Activated CD4-positive, alpha-beta T cell treated with anti-CD3 and anti-CD28 coated beads, Interleukin-2, Interleukin-4, amounts not matched to agents 100 ng/mL and 50 ng/mL, durations not matched to agents 16 hours and 8 hours (primary cell): ENCODE measurements around the gene LGALS9.

Experiments used
- DNase-seq: peaks from one replicate; pipeline ENCODE4 v3.0.0-alpha.2; 2020; ENCODE audit warnings: low spot score

LGALS9 gene

DNA sequence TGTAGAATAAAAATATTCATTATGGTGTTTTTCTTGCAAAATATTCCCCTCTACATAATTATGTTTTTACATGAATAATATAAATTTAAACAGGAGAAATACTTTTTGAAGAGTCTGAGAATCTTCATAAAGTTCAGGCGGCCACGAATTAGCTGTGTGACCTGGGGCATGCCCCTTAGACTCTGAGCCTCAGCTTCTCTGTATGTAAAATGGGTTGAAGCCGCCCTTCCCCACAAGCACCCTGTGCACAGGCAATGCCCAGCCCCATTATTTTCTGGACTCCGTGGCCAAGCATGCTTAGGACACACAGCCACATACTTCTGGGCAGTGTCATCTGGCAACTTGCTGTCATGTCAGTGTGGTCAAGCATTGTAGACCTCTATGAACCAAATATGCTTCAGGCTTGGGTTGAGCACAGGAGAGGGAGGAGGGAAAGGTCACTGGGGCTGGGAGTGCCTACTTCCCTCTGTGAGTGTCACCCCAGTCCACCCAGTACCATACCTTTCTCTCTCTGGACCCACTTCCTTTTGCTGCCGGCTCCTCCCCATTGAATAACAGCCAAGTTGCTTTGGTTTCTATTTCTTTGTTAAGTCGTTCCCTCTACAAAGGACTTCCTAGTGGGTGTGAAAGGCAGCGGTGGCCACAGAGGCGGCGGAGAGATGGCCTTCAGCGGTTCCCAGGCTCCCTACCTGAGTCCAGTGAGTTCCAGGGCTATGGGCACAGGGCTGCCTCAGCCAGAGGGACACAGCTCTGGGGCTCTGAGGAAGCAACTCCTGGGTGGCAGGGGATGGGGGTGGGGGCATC is at the start of gene LGALS9:
TSS of gene LGALS9 (plus strand) at position 582 of the 804 bp plus-strand sequence. CDS start at position 660, 78 bp downstream.
- peak; percentile 15 for DNase-seq

DNA sequence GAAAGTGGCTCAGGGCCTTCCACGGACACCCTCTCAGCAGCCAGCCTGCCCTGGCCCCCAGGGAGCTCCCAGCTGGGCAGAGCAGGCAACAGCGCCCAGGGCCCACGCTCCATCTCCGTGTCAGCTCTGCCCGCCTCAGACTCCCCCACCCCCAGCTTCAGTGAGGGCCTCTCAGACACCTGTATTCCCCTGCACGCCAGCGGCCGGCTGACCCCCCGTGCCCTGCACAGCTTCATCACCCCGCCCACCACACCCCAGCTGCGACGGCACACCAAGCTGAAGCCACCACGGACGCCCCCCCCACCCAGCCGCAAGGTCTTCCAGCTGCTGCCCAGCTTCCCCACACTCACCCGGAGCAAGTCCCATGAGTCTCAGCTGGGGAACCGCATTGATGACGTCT is 48.3 kb upstream of the LGALS9 start:
- DNase-seq: no peak

DNA sequence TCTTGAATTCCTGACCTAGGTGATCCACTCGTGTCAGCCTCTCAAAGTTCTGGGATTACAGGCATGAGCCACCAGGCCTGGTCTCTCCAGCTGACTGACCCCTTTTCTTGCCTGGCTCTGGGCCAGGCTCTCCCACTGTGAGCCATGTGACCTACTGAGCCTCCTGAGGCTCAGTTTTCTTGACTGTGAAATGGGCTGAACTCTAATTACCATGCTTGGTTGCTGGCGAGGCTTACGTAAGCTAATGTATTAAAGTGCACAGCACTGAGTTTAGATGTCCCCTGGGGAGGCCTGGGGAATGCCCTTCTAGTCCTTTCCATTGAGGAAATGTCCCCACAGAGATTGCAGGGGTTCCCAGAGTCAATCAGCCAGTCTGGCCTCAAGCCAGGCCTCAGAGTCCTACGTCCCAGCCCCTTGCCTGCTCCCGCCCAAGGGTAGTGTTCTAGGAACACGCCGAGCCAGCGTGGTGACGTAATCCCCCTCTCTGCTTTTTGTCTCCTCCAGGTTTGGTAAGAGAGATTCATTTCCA is 45.8 kb upstream of the LGALS9 start:
- no peak for DNase-seq

DNA sequence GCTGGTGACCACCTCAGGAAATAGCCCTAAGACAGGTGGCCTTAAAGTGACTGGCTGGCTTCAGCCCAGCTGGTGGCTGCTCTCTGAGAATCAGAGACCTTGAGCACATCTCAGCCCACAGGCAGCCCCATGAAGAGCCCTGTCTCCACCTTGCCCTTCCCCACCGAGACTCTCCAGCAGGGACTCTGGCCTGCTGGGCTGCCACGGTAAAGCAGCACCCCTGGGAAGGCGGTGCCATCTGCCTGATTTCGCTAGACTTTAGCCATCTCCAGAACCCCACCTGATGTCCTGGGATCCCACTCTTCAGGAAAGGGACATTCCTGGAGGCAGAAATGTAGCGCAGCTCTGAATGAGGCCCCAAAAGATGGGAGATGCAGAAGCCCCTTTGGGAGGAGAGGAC is 45.2 kb upstream of the LGALS9 start:
- no peak for DNase-seq

DNA sequence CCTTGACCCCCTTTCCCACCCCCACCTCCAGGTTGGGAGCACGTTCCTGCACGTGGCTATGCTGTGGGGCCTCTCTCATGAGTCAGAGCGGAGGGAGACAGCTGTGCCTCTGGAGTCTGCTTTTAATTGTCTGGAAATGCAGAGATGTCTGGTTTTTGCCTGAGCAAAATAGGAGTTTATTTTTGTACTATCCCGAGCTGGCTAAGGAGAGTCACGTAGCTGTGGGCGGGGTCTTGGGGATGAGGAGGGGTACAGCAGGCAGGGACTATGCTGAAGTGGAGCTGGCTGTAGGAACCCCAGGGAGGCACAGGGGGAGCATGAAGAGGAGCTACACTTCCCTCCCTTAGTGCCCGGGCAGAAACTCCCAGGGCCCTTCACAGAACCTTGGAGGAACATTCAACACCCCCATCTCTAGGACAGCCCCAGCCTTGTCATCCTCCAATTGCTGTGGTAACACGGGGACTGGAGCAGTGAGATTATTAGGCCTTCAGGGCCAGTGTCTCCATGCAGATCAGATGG is 44.7 kb upstream of the LGALS9 start:
- no peak for DNase-seq

DNA sequence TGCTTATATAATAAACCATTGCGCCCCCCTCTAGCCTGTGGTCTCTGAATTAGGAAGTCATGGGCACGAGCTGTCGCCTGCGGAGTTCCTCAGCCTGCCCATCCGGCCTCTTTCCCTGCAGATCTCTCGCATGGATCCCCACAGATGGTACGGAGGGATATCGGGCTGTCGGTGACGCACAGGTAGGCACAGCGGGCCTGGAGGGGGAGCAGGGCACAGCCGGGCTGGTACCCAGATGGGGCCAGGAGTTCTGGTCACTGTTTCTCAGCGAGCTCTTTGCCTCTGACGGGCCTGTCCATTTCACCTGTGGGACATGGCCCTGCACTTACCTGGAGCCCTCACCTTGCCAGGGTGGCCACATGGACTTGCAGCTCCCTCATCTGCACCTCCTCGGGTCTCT is 42.6 kb upstream of the LGALS9 start:
- DNase-seq: no peak

DNA sequence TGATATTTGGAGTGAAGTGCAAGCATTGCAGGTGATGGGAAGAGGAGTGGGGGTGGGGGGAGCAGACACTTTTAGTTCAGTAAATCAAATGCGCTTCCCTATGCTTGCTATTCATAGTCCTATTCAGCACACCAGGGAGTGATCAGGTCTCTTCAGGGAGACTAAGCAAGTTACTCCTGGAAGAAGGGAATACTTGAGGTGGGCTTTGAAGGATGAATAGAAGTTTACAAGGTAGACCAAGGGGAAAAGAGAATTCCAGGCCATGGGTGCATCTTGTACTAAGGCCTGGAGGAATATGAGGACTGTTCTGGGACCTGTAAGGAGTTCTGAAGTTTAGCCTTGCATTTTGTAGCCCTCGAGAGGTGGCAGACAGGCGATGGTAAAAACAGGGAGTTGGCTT is 40.1 kb upstream of the LGALS9 start:
- DNase-seq: no peak

DNA sequence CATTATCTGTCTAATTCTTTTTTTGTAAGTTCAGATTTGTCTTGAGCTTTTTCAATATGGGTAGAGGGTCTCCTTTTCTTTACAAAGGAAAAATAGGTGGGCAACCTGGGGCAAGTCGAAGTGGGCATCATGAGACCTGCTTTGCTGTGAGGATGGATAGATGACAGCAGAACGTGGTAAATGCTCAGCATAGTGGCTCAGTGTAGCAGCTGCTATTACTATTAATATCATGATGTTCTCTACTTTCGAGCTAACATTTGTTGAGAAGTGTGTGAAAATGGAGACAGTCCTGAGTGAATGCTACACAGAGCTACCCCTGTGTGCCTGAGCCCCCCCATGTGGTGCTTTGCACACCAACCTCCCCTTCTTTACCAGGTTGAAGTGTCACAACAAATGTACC is 39.0 kb upstream of the LGALS9 start:
- no peak for DNase-seq

DNA sequence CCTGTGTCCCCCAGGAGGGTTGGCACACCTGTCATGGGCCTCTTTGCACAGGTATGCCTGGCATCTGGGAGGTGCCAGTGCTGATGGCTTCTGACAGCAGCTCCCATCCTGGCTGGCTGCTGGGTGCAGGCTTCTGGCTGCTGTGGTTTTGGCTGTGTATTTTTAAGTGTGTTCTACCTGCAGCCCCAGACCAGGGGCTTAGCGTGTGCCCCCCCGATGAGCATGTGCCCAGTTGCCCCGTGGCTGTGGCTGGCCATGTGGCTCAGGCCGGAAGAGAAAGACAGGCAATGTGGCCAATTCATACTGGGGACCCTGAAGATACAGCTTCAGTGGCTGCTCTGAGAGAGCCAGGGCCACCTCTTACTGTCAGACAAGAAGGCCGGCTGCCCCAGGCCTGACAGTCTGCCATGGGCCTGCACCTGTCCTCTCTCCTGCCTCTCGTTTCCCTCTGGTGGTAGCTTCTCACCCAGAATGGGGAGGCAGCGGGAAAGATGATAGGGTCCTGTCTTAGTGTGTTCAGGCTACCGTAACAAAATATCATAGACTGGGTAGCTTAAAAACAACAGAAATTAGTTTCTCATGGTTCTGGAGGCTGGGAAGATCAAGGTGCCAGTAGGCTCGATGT is 37.6 kb upstream of the LGALS9 start:
- DNase-seq: no peak

DNA sequence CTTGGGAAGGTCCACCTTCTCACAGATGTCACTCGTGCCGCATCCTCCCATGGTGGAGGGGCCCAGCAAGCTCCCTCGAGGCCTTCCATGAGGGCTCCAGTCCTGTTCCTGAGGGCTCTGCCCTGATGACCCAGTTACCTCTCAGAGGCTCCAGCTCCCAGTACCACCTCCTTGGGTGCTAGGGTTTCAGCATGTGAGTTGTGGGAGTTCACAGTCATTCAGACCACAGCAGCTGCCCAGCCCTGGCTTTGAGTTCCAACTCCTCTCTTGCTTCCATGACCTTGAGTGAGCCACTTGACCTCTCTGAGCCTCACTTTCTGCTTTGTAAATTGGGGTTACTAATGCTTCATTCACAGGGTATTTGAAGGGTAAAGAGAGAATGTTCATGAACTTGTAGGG is 37.1 kb upstream of the LGALS9 start:
- no peak for DNase-seq

DNA sequence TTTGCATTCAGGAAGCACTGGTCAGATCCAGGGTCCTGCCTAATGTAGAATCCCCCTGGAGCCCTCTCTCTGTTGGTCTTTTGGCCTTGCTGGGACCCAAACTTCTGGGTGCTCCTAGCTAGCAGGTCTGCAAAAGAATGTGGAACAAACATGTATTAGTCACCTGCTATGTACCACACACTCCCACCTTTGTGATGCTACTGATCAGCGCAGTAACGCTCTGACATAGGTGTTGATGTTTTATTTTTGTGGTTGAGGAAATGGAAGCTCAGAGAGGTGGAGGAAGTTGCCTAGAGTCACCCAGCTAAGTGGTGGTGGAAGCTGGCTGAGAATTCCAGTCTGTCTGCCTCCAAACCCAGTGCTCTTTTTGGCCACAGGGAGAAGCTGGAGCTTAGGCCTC is 35.8 kb upstream of the LGALS9 start:
- no peak for DNase-seq

DNA sequence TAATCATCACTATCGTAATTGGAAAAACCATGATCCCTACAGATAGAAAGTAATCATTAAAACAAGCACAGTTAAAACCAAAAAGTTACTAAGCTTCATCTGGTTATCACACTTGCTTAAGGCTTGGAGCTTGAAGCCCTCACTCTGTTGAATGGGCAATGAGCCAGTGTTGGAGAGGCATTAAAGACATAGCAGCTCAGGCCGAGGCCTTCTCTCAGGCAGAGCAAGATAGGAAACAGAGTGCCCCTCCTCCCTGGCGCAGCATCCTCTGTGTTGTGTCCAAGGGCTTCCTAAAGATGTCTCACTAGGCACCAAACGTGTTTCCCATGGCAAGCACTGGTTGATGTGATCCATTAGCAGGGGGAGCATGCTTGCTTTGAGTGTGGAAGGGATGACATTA is 34.9 kb upstream of the LGALS9 start:
- DNase-seq: no peak

DNA sequence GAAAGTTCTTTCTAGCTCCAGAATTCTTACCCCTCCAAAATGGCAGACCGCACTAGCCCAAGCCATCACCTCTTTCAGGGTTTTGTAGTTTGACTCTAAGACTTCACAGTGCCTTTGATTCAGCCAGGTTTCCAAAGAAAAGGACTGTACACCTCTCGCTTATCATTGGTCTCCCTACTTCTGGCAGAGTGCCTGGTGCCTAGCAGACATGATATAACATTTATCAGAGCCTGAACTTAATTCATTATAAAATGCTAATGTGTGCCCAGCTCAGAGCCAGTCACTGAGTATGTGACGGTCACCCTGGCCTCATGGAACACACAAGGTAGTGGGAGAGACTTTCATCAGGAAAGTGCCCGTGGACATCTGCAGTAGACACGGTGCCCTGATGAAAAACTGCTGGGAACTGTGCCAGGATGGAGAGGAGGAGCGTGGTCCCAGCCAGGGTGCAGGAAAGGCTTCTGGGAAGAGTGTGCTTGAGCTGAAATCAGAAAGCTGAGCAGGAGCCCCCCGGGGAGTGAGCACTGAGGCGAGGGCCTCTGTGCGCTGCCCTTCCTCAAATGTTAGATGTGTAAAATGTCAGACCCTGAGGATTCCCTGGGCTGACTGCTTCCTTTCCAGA is 34.3 kb upstream of the LGALS9 start:
- no peak for DNase-seq

DNA sequence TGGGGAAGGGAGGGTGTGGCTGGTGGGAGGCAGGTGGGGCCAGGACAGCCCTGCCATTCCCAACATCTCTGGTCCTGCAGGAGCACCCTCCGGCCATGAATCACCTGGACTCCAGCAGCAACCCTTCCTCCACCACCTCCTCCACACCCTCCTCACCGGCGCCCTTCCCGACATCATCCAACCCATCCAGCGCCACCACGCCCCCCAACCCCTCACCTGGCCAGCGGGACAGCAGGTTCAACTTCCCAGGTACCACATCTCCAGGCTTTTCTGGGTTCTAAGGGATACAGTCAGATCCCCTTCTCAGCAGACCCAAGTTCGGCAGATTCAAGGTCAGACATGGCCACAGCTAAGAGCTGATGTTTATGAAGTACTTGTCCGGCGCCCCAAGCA is 33.8 kb upstream of the LGALS9 start:
- DNase-seq: no peak

DNA sequence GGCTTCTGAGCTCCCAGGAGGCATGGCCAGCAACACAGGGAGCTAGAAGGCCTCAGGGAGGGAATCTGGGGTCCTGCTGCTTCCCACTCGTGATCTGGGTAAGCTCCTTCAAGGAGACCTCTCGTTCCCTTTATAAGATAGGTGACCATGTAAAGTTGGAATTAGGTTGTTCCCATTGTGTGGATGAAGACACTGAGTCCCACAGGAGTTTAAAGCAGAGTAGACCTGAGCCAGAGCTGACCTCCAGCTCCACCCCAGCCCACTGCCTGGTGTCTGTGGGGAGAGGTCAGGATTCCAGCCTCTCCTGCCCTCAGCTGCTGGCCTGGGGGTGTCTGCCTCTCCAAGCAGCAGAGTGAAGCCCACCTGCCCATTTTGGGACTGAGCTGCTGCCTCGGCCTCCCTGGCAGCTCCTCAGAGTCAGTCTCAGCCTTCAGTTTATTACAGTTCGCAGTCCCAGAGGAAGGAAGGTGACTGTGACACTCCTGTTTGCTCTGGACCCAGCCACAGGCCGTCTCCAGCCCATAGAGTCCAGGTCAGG is 33.1 kb upstream of the LGALS9 start:
- DNase-seq: no peak

DNA sequence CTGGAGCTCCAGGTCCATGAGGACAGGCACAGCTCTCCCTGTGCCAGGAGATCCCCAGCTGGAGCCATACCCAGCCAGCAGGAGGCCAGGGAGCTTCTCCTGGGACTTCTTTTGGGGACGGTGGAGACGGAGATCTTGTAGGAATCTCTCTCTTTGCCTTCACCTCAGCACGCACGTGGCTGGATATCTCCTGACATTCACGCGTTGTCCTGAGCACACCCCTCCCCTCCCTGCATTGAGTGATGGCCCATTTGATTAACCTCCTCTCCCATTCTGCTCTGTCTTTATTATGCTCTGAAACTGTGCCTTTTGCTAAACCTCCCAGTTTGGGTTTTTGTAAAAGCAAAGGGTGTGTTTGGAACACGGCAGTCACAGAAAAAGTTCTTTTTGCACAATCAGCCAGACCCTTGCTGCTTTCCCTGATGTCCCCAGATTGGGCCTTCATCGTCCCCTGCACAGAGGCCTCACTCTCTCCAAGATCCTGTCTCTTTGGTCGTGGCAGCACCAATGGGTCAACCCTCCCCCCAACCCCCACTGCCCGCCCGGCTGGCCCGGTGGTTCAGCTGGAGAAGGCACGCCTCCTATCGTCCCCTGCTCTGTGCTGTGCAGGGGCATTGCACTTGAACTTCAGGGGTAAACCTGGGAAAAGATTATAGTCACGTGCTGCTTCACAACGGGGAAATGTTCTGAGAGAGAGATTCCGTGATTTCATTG is 32.5 kb upstream of the LGALS9 start:
- DNase-seq: no peak

DNA sequence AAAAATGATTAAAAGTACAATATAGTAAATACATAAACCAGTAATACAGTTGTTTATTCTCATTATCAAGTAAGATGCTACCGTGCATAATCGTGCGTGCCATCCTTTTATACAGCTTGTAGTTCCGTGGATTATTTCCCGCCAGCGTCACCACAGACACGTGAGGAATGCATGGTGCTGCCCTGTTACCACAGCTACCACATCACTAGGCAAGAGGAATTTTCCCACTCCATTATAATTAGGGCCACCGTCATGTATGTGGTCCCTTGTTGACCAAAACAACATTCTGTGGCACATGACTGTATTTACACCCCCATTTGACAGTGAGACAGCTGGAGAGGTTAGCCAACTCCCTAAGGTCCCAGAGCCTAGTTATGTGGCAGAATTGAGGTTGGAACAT is 30.5 kb upstream of the LGALS9 start:
- no peak for DNase-seq

DNA sequence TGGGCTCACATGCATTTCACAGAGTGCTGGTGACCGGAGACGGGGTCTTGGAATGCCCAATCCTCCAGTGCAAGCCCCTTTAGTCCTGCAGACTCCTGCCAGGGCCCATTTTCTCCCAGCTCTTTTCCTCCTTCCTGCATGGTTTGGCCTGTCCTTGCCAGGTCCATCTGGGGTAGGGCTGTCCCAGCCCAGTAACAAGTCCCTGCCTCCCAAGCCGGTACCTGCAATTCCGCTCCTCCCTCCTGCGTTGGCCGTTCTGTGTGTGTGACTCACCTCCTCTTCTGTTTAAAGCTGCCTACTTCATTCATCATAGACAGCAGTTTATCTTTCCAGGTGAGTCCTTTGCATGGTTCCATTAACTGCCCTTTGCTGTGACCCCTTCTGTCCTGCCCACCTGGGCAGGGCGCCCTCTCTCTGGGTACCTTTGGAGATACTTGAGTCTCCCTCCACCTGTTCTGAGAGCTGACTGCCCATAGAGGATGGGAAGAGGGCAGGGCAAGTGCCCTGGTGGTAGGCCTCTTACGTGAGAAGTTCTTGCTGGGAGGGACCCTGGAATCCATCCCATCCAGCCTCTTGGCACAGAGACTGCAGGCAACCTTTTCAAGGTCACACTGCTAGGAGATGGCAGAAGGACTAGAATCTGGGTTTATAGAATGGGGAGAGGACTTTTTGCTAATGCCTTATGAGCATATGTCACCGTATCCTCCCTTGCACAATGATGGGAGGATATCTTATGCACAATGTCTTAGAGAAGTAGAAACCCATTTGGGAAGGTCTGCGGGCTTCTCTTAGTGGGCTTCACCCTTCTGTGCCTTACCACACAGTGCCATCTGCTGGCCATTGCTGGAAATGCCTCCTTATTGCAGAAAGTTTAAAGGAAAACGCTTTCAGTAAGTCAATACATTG is 29.7 kb upstream of the LGALS9 start:
- DNase-seq: peak; percentile 81

DNA sequence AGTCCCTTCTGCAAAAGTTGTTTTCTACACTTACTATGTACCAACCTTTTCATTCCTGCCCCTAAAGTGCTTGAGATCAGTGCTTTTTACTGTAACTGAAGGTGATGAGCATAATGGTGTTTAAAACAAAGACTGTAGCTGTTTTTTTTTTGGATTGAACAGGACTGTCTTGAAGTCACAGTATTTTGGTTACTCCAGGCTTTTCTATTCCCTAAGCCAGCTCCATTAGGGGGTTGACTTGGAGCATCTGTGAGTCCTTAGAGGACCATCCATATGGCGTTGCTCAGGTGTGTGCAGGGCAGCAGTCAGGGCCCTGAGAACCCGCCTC is 29.0 kb upstream of the LGALS9 start:
- no peak for DNase-seq

DNA sequence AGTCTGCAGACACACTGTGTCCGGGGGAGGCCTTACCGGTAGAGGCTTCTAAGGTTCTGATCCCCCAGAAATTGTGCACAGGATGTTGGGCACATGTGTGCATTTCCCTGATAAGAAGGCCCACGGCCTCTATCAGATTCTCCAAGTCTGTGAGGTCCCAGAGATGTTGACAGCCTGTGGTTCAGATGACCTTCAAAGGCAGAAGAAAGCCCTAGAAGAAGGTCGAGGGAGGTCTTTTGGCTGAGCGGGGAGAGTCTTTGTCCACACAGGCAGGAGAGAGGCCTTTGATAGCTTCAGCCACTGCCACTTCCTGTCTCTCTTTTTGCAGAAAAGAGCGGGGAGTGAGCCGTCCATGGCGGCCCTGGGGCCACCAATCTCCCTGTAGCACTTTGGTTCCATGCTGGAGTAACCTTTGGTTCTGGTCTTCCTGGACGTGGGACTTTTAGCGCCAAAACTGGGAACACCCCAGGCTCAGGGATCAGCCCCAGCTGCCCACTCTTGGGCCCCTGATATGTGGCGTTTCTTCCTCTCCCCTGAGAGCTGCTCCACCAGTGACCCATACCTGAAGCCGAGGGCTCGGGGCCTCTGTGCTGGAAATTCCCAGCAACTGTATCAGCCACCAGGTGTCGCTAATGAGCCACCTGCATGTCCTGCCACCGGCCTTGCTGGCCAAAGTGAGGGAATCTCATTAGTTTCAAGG is 28.1 kb upstream of the LGALS9 start:
- peak; percentile 71 for DNase-seq

DNA sequence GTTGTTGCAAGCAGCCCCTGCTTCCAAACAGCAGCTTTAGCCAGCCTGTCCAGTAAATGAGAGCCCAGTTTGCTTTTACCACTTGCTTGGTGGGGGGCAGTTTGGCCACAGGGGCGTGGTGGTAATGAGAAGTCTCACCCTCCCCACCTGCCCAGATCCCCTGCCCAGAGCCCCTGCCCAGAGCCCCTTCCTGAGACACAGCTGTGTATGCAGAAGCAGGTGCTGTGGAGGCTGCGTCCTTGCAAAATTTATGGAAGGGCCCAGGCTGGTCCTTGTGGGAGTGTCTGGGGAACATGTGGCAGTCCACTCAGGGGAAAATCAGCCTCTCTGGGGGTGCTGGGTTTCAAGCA is 27.6 kb upstream of the LGALS9 start:
- DNase-seq: no peak
